GM12872 (cell line): ENCODE measurements around the gene PYCR2.

Source experiments
- TF ChIP-seq, protein P1 (sequence below): IDR thresholded peaks from 3 replicates; pipeline ENCODE4 v1.5.1; 2011; ENCODE audit warnings: low read depth, mild to moderate bottlenecking, low read length, moderate library complexity; ENCODE audit not compliant: insufficient read depth

The PYCR2 gene

DNA sequence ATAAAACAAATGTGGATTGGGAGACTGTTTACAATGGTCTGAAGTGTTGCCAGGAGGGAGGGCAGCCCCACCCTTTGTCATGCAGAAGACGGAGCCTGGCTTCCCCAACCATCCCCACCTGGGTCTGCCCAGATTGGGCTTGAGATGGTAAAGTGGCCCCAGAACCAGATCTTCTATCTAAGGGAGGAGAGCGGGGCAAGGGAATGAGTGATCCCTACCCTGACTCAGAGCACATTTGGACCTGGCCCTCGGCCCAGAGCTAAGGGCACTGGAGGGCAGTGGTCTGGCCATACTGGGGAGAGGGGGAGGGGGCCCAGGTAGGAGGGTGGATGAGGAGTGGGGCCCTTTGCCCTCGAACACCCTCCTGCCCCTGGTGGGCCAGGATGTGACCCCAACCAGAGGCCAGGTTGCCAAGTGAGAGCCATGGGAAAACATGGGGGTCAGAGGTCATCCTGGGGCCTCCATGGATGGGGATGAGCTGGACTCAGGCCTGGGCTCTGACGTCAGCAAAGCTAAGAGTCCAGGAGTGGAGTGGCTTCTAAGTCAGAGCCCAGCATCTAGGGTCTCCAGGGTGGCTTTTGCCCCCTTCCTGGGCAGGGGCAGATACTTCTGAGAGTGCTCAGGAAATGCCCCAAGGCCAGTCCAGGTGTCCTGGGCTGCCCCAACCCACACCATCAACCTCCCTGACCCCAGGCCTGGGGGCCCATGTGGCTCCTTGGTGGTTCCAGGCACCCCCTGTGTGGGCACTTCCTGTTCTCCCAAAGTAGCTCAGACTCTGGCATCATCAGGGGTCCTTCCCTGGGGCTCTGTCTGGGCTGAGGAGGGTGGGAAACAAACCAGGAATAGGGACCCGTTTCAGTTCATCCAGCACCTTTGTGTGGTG lies 33.5 kb downstream of the PYCR2 start:
- TF ChIP-seq, protein P1, sequence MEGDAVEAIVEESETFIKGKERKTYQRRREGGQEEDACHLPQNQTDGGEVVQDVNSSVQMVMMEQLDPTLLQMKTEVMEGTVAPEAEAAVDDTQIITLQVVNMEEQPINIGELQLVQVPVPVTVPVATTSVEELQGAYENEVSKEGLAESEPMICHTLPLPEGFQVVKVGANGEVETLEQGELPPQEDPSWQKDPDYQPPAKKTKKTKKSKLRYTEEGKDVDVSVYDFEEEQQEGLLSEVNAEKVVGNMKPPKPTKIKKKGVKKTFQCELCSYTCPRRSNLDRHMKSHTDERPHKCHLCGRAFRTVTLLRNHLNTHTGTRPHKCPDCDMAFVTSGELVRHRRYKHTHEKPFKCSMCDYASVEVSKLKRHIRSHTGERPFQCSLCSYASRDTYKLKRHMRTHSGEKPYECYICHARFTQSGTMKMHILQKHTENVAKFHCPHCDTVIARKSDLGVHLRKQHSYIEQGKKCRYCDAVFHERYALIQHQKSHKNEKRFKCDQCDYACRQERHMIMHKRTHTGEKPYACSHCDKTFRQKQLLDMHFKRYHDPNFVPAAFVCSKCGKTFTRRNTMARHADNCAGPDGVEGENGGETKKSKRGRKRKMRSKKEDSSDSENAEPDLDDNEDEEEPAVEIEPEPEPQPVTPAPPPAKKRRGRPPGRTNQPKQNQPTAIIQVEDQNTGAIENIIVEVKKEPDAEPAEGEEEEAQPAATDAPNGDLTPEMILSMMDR = no peak

DNA sequence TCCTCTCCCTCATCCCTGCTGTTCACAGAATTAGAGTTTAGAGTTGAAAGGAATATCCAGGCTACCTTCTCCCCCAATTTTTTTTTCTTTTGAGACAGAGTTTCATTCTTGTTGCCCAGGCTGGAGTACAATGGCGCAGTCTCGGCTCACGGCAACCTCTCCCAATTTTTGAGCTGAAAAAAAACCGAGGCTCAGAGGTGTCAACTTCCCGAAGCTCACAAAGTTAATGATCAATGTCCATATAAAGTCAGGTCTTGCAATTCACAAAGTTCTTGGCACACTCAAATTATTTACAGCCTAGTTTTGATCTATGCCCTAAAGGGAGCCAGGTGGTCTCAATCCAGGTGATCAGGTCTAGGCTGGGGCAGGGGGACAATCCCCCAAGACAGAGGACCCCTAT lies 34.3 kb downstream of the PYCR2 start:
- TF ChIP-seq, protein P1 = no peak

DNA sequence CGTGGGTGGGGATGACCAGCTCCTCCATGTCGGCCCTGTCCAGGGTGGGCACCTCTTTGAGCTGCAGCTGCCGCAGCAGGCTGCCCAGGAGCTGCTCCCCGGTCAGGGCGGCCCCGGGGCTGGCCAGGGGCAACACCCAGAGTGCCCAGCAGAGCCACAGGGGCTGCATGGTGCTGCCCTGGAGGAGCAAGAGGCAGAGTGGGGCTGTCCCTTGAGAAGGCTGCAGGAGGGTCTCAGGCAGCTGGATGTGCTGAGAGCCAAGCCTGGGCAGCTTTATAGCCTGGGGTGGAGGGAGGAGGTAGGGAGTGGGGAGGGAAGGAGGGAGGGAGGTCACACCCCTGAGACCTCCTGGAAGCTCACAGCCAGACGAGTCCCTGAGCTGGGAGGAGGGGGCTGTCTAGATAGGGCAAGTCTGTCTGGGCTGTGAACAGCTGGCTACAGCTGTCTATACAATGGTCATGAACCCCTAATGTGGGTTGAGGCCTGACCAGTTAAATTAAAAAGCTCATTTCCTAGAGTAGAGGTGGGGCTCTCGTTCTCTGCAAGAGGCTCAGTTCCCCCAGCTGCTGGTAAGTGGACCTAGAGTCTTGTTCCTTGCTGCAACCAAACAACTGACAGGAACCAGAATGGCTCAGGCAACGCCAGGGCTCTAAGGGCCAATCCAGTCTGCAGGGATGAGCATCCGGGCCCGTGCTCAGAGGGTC lies 35.0 kb downstream of the PYCR2 start, which contains the start of gene LEFTY1:
Gene LEFTY1, minus strand, starts transcription at position 249 of the 704 bp plus-strand sequence. Its CDS starts 80 bp downstream, at position 169.
- TF ChIP-seq, protein P1 = no peak

DNA sequence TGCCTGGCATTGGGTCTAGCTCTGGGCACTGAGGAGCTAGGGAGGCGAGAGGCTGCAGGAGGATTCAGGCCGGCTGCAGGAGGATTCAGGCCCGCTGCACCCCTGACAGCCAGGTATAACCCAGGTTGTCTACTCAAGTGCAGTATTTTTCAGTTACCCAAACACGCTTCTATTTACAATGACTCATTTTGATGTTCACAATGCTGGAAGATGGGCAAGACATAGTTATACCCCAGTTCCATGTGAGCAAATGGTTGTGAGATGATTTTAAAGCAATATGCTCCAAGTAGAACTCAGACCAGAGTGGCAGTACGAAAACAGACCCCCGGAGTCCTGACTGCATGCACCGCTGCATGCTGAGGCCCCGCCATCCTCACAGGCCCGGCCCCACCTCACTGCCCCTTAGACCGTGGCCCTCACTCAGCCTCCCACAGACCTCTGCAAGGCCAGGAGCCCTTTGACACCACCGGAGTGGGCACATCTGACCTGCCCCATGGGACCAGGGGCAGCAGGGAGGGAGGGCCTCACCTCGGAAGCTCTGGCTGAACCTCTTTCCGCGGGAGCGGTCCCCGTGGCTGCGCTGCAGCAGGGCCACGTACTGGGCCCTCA lies 35.7 kb downstream of the PYCR2 start:
- TF ChIP-seq, protein P1 = no peak

DNA sequence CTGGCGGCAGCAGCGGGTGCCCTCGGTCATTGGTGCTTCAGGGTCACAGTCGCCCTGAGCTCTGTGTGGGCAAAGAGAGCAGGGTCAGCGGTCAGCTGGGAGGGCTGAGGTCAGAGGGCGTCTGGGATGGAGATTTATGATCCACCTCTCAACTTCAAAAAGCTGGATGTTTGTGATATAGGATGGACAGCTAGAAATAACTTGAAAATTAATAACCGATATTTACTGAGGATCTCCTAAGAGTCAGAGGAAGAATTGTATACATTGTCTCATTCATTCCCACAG lies 37.1 kb downstream of the PYCR2 start:
- TF ChIP-seq, protein P1 = no peak

DNA sequence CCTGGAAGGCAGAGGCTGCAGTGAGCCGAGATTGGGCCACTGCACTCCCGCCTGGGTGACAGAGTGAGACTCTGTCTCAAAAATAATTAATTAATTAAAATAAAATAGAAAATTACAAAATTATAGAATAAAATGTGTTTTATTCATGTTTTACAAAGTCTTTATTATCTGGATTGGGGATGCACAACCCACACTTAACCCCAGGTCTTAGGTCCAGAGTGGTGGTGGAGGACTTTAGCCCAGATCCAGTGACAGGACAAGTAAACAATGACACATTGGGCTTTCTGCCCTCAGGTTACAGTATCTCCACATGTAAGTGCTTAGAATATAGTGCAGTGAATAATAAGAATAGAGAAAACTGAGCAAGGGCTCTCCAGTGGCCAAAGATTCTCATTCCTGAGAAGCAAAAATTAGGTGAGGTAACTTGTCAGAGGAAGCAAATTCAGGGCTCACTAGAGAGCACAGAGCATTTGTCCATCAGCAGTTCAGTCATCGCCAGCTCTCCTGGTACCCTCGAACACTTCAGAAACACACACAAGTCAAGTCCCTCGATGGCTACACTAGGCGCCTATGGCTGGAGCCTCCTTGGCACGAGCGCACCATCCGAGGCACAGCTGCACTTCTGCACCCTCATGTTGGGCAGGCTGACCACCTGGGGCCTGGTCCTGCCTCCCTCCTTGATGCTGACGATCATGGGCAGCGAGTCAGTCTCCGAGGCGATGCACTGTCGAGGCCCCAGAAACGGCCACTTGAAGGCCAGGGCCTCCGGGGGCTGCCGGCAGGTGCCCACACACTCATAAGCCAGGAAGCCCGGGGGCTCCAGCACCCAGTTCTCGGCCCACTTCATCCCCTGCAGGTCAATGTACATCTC lies 37.7 kb downstream of the PYCR2 start:
- TF ChIP-seq, protein P1 = no peak
